ENCODE results near the gene RAI1. TPM values are rescaled to one million over a fixed set of nuclear protein-coding genes. Genes with fewer than 3 reads are reported as not detected.

RAI1 gene
- total and polyA plus RNA-seq, 2 of the 8 experiments (the other 6 are each of a cell fraction or from before 2014, with no cell fraction given) = 0.39 to 1.2 TPM

DNA sequence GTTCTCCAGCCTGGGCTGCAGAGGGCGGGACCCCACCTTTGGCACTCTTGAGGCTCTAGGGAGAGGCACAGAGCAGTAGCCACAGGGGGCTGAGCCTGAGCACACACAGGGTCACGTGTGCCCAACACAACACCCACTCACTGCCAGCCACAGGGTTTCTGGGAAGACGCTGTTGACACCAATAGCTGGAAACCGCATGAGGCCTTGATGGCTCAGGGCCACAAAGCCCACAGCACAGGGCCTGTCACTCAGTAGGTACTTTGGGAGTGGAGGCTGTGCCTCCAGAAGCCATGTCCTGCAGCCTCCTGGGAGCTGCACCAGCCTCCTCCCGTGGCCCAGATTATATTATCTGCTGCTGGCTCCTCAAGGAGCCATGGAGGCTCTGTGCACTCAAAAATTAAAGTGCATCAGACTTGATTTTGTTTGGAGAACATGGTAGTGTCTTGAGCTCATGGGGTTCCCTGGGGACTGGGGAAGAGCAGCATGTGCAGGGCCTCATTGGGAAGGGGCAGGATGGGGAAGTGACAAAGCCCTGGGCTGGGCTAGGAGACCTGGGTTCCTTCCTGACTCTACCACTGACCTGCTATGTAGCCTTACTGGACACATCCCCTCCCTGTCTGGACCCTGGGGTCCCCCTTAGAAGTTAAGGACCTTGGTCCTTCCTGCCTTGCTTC lies 168.0 kb downstream of the RAI1 start (continued):
- TF ChIP-seq HDAC2 (IDR thresholded peaks at IDR 0.05; ENCODE audit: borderline replicate concordance in 1 of 2, low read depth in 2 of 2, low read length in 2 of 2) (no peak), SP2 (IDR thresholded peaks at IDR 0.05; ENCODE audit: low read length) (no peak), ASH2L (IDR thresholded peaks at IDR 0.05; ENCODE audit: low read length) (no peak)

Data from H1 (cell line).